ENCODE measurements around the gene CHMP3. TPM values are rescaled to one million over a fixed set of nuclear protein-coding genes. Genes with fewer than 3 reads are reported as not detected.

The CHMP3 gene
- total RNA-seq, 1 donor from 2014 or later = 75.8 TPM

DNA sequence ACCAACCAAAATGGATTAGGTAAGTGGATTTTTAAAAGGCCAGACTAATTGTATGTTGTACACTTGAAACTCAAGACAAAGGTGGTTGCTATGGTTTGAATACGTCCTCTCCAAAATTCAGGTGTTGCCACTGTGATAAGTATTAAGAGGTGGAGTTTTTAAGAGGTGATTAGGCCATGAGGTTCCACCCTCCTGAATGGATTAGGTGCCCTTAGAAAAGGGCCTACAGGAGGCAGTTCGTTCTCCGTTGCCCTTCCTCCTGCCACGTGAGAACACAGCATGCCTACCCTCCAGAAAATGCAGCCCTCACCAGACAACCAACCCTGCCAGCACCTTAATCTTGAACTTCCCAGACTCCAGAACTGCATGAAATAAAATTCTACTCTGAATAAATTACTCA lies 51.2 kb downstream of the CHMP3 start:
- H3K4me1 Mint-ChIP-seq = no peaks in the 10 kb centered on the region
- H3K27ac Mint-ChIP-seq = no peak overlapping the region
- peaks cover 9% of the 10 kb centered on the region for H3K9me3 Mint-ChIP-seq
- H3K36me3 Mint-ChIP-seq = peaks cover 16% of the 10 kb centered on the region
- no peaks in the 10 kb centered on the region for H3K27me3 Mint-ChIP-seq (ENCODE audit: low read depth)
- TF ChIP-seq CTCF (IDR thresholded peaks at IDR 0.05; ENCODE audit: unreplicated experiment) = no peak
- DNase-seq (ENCODE audit: low spot score in 2 of 2, unreplicated experiment in 2 of 2) = no peak
- H3K4me3 Mint-ChIP-seq = no peak overlapping the region

GRCh38 chr2:86510436-86510933 lies 52.8 kb downstream of the CHMP3 start:
- TF ChIP-seq CTCF (IDR thresholded peaks at IDR 0.05; ENCODE audit: unreplicated experiment) = no peak
- H3K4me3 Mint-ChIP-seq = no peak overlapping the region
- H3K27me3 Mint-ChIP-seq (ENCODE audit: low read depth) = no peaks in the 10 kb centered on the region

GRCh38 chr2:86507600-86507999 lies 55.6 kb downstream of the CHMP3 start:
- no peak for TF ChIP-seq CTCF (IDR thresholded peaks at IDR 0.05; ENCODE audit: unreplicated experiment)
- Mint-ChIP-seq H3K9me3 (no peaks in the 10 kb centered on the region), H3K36me3 (peaks cover 40% of the 10 kb centered on the region), H3K27ac (no peak overlapping the region), H3K4me1 (no peaks in the 10 kb centered on the region), H3K27me3 (ENCODE audit: low read depth) (no peaks in the 10 kb centered on the region), H3K4me3 (no peak overlapping the region)
- DNase-seq (ENCODE audit: low spot score in 2 of 2, unreplicated experiment in 2 of 2) = no peak

More at GRCh38 chr2:86510436-86510933, 52.8 kb downstream of the CHMP3 start:
- no peak for DNase-seq (ENCODE audit: low spot score in 2 of 2, unreplicated experiment in 2 of 2)
- H3K27ac Mint-ChIP-seq = no peak overlapping the region
- H3K4me1 Mint-ChIP-seq = no peaks in the 10 kb centered on the region
- H3K36me3 Mint-ChIP-seq = peaks cover 18% of the 10 kb centered on the region
- H3K9me3 Mint-ChIP-seq = no peaks in the 10 kb centered on the region

GRCh38 chr2:86500325-86501083 lies 62.7 kb downstream of the CHMP3 start:
- TF ChIP-seq CTCF (IDR thresholded peaks at IDR 0.05; ENCODE audit: unreplicated experiment) = no peak
- no peak overlapping the region for H3K4me3 Mint-ChIP-seq
- H3K9me3 Mint-ChIP-seq = peaks cover 43% of the 10 kb centered on the region
- H3K36me3 Mint-ChIP-seq = peaks cover 90% of the 10 kb centered on the region
- no peaks in the 10 kb centered on the region for H3K27me3 Mint-ChIP-seq (ENCODE audit: low read depth)
- H3K4me1 Mint-ChIP-seq = no peaks in the 10 kb centered on the region
- H3K27ac Mint-ChIP-seq = no peak overlapping the region
- DNase-seq (ENCODE audit: low spot score in 2 of 2, unreplicated experiment in 2 of 2) = no peak

DNA sequence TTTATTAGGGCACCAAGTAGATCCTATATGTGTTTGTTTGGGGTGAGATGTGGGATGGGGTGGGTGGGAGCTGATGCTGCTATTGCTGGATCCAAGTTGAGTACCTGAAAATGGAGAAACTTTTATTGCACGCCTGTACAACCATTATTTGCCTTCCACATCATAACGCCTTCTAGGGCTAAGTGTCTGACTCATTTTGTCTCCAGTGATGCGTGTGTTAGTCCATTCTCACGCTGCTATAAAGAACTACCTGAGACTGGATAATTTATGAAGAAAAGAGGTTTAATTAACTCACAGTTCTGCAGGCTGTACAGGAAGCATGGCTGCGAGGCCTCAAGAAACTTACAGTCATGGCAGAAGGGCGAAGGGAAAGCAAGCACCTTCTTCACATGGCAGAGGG lies 63.9 kb downstream of the CHMP3 start:
- no peak overlapping the region for H3K27ac Mint-ChIP-seq
- H3K27me3 Mint-ChIP-seq (ENCODE audit: low read depth) = no peaks in the 10 kb centered on the region
- H3K4me3 Mint-ChIP-seq = no peak overlapping the region
- no peak for DNase-seq (ENCODE audit: low spot score in 2 of 2, unreplicated experiment in 2 of 2)
- TF ChIP-seq CTCF (IDR thresholded peaks at IDR 0.05; ENCODE audit: unreplicated experiment) = no peak
- H3K9me3 Mint-ChIP-seq = peaks cover 52% of the 10 kb centered on the region
- H3K4me1 Mint-ChIP-seq = no peaks in the 10 kb centered on the region
- peaks cover 95% of the 10 kb centered on the region for H3K36me3 Mint-ChIP-seq

Measured in mesothelial cell of epicardium (in vitro differentiated cells).